ENCODE measurements around the gene TRAF2. TPM values are rescaled to one million over a fixed set of nuclear protein-coding genes. Genes with fewer than 3 reads are reported as not detected.
A peak's percentile ranks its signal among the peaks of the same experiment; 100 is the strongest.

TRAF2 gene
- total RNA-seq, 2 donors from 2014 or later, result 53.5 to 73.3 TPM

DNA sequence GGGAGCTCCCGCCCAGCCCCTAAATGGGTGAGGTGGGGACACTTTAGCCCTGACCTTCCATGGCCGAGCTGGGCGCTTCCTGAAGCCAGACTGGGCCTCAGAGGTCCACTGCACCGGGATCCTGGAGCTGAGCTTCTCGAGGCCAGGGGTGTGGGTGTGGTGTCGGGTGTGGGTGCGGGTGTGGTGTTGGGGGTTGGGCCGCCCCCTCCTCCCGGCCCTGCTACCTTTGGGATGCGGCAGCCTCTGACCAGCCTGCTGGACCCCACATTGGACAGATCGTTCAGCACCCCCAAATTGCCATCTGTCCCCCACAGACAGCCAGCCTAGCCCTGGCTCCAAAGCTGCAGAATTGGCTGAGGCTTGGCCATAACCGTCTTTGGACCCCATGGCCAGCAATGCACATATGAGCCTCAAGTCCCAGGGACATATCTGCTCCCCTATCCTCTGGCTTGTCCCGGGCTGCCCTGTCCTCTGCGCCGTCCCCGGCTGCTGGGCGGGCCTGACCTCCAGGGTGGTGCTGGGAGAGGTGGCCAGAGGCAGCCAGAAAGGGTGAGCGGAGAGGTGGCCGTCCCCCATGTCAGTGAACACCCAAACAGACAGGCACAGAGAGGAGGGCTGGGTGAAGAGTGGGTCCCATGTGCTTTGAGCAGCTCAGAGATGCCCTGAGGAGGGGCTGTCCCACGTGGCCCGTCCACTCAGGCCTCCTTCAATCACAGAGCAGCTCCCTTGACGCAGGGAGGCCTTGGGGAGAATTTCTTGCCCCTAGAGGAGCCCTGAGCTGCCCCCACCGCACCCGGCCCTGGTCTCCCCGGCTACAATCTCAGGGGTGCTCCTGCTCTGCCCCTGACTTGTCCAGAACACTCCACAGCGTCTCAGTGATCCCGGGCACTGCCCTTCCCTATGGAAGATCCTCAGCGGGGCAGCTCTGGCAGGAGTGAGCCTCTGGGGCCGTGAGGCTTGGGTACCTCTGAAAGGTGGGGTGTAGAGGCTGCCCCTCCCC is 87.6 kb downstream of the TRAF2 start:
- Mint-ChIP-seq H3K9me3 (no peaks in the 10 kb centered on the region), H3K27me3 (ENCODE audit: low read depth) (no peaks in the 10 kb centered on the region), H3K4me3 (no peak overlapping the region), H3K4me1 (ENCODE audit: low read depth) (peaks cover 11% of the 10 kb centered on the region), H3K36me3 (ENCODE audit: insufficient read depth in 2 of 2) (no peaks in the 10 kb centered on the region), H3K27ac (no peak overlapping the region)
- ATAC-seq (replicated peaks in 1 of 2) (no peak), DNase-seq (no peak)

DNA sequence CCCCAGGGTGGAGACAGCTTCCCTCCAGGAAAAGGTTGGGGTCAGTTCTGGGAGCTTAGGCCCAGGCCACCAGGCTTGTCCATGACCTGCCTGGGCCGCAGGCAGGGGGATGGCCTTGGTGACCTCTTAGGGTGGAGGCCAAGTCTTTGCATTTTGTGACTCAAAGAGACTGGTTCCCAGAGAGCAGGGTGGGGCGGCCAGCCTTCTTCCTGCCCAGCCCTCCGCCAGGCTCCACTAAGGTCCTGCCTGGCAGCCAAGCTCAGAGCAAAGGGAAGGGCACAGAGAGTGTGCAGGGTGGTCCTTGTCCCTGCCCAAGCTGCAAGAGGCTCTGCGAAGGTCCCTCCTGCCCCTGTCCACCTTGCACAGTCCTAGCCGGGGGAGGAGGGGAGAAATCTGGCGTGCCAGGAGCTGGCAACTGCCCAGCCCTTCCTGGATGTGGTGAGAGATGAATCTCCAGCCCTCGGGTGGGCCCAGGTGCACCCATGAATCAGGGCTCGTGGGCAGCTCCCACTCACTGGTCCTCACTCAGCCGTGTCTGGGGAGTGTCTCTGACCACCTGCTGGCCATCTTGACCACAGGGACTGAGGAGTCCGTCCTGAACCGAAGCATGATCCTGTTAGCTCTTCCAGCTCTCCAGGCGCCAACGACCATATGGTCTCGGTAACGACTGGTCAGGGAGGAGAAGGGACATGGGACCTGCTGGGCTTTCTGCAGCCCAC is 88.7 kb downstream of the TRAF2 start:
- H3K27me3 Mint-ChIP-seq (ENCODE audit: low read depth), result no peaks in the 10 kb centered on the region
- peak in 1 of 2 donors; percentile 10 for ATAC-seq (replicated peaks in 1 of 2)
- no peaks in the 10 kb centered on the region for H3K36me3 Mint-ChIP-seq (ENCODE audit: insufficient read depth in 2 of 2)
- H3K9me3 Mint-ChIP-seq, result no peaks in the 10 kb centered on the region
- no peak overlapping the region for H3K4me3 Mint-ChIP-seq
- no peak overlapping the region for H3K27ac Mint-ChIP-seq
- DNase-seq, result no peak
- H3K4me1 Mint-ChIP-seq (ENCODE audit: low read depth), result peaks cover 11% of the 10 kb centered on the region

DNA sequence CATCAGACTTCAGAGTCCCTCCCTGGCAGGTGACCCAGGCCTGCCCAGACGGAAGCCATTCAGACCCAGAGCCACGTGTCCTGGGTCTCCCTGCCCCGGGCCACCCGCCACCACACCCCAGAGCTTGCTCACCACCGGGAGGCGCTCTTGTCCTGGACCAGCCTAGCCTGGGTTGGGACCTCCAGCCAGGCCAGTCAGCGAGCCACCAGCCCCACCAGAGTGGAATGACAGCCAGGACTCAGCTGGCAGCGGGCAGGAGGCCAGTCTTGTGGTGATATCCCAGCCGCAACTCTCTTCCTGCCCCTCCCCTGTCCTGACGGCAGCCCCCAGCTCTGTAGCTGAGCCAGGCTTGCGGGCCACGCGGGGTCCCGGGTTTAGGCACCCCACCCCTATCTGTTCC is 89.3 kb downstream of the TRAF2 start:
- Mint-ChIP-seq H3K4me3 (no peak overlapping the region), H3K4me1 (ENCODE audit: low read depth) (peaks cover 11% of the 10 kb centered on the region), H3K27me3 (ENCODE audit: low read depth) (no peaks in the 10 kb centered on the region), H3K9me3 (no peaks in the 10 kb centered on the region), H3K27ac (no peak overlapping the region), H3K36me3 (ENCODE audit: insufficient read depth in 2 of 2) (no peaks in the 10 kb centered on the region)
- peak; percentile 56 to 63 for DNase-seq
- peak; percentile 24 to 37 for ATAC-seq (replicated peaks in 1 of 2)

Other genes with a start within 250 kb of the TRAF2 start
- gene EGFL7, start 223.6 kb upstream of the TRAF2 start, total RNA-seq, result 1 to 10 TPM in 1 of 2 donors, under 1 TPM in 1; 0.93 to 1.1 TPM
- gene AGPAT2, start 199.1 kb upstream of the TRAF2 start, total RNA-seq, result 10 to 100 TPM; 18.3 to 19.2 TPM
- under 1 TPM; 0.67 to 0.72 TPM for gene DIPK1B, start 173.9 kb upstream of the TRAF2 start, total RNA-seq
- under 1 TPM; 0.21 to 0.70 TPM for gene LCN10, start 143.6 kb upstream of the TRAF2 start, total RNA-seq
- not detected for gene LCN6, start 138.0 kb upstream of the TRAF2 start, total RNA-seq
- not detected for gene LCN8, start 128.3 kb upstream of the TRAF2 start, total RNA-seq
- not detected for gene LCN15, start 122.0 kb upstream of the TRAF2 start, total RNA-seq
- 10 to 100 TPM; 18.7 to 20.9 TPM for gene TMEM141, start 95.2 kb upstream of the TRAF2 start, total RNA-seq
- under 1 TPM; 0.46 to 0.72 TPM for gene CCDC183, start 90.2 kb upstream of the TRAF2 start, total RNA-seq
- gene RABL6, start 78.6 kb upstream of the TRAF2 start, total RNA-seq, result 10 to 100 TPM; 65.7 to 66.8 TPM
- 1 to 10 TPM; 5.3 to 5.7 TPM for gene AJM1, start 44.0 kb upstream of the TRAF2 start, total RNA-seq
- 100 to 1,000 TPM in 1 of 2 donors, 10 to 100 TPM in 1; 95.7 to 111 TPM for gene PHPT1, start 37.1 kb upstream of the TRAF2 start, total RNA-seq
- gene MAMDC4, start 34.2 kb upstream of the TRAF2 start, total RNA-seq, result 10 to 100 TPM; 11.7 to 14.8 TPM
- 100 to 1,000 TPM; 254 to 267 TPM for gene EDF1, start 20.2 kb upstream of the TRAF2 start, total RNA-seq
- 10 to 100 TPM; 67.7 to 74.9 TPM for gene FBXW5, start 58.2 kb downstream of the TRAF2 start, total RNA-seq
- gene C8G, start 58.7 kb downstream of the TRAF2 start, total RNA-seq, result 1 to 10 TPM; 2.6 to 3.4 TPM
- 1 to 10 TPM; 1.0 to 1.4 TPM for gene LCN12, start 65.8 kb downstream of the TRAF2 start, total RNA-seq
- not detected for gene PTGDS, start 91.0 kb downstream of the TRAF2 start, total RNA-seq
- gene LCNL1, start 96.5 kb downstream of the TRAF2 start, total RNA-seq, result not detected
- gene PAXX, start 105.9 kb downstream of the TRAF2 start, total RNA-seq, result 10 to 100 TPM; 51.8 to 56.9 TPM
- gene CLIC3, start 110.1 kb downstream of the TRAF2 start, total RNA-seq, result under 1 TPM; 0.43 to 0.65 TPM
- 10 to 100 TPM; 23.9 to 27.5 TPM for gene ABCA2, start 141.7 kb downstream of the TRAF2 start, total RNA-seq
- 1 to 10 TPM; 1.6 to 1.8 TPM for gene FUT7, start 145.6 kb downstream of the TRAF2 start, total RNA-seq
- 10 to 100 TPM; 27.2 to 28.7 TPM for gene NPDC1, start 159.7 kb downstream of the TRAF2 start, total RNA-seq
- gene ENTPD2, start 167.5 kb downstream of the TRAF2 start, total RNA-seq, result under 1 TPM; 0.28 to 0.48 TPM
- gene SAPCD2, start 184.0 kb downstream of the TRAF2 start, total RNA-seq, result 1 to 10 TPM; 6.6 to 8.4 TPM
- gene UAP1L1, start 191.0 kb downstream of the TRAF2 start, total RNA-seq, result 10 to 100 TPM; 13.6 to 14.3 TPM
- 10 to 100 TPM; 40.3 to 45.8 TPM for gene MAN1B1, start 200.5 kb downstream of the TRAF2 start, total RNA-seq
- gene DPP7, start 228.2 kb downstream of the TRAF2 start, total RNA-seq, result 100 to 1,000 TPM; 155 to 158 TPM

All from activated T-cell treated with anti-CD3 and anti-CD28 coated beads, Interleukin-2, amount 50 U/mL, for 72 hours (primary cell).